KG1 (cell line): ENCODE data around the gene WASF1.
A peak's percentile ranks its signal among the peaks of the same experiment; 100 is the strongest.

Experiments used
- DNase-seq: peaks from one replicate; lab custom pipeline; 2025; lab: John Stamatoyannopoulos, UW

WASF1 gene

GRCh38 chr6:110179406-110180227 is at the start of gene WASF1:
TSS of gene WASF1 (minus strand) at chr6:110179670. CDS start at chr6:110127601, 52,069 bp downstream.
- peak; percentile 96 for DNase-seq

GRCh38 chr6:110226261-110226660 is 46.8 kb upstream of the WASF1 start:
- DNase-seq: no peak

- no peak for DNase-seq
Observed at GRCh38 chr6:110221738-110222137, 42.3 kb upstream of the WASF1 start.

GRCh38 chr6:110217266-110217665 is 37.8 kb upstream of the WASF1 start:
- DNase-seq: no peak

- no peak for DNase-seq
Observed at GRCh38 chr6:110216140-110216539, 36.7 kb upstream of the WASF1 start.

- DNase-seq: no peak
Observed at GRCh38 chr6:110214338-110214737, 34.9 kb upstream of the WASF1 start.

- no peak for DNase-seq
Observed at GRCh38 chr6:110211753-110212152, 32.3 kb upstream of the WASF1 start.

- DNase-seq: no peak
Observed at GRCh38 chr6:110207652-110208051, 28.2 kb upstream of the WASF1 start.

- no peak for DNase-seq
Observed at GRCh38 chr6:110201151-110201884, 21.8 kb upstream of the WASF1 start.

- no peak for DNase-seq
Observed at GRCh38 chr6:110198561-110198960, 19.1 kb upstream of the WASF1 start.

- no peak for DNase-seq
Observed at GRCh38 chr6:110196874-110197273, 17.4 kb upstream of the WASF1 start.

- DNase-seq: no peak
Observed at GRCh38 chr6:110195639-110196038, 16.2 kb upstream of the WASF1 start.

- DNase-seq: no peak
Observed at GRCh38 chr6:110191477-110191876, 12.0 kb upstream of the WASF1 start.

- no peak for DNase-seq
Observed at GRCh38 chr6:110190726-110191125, 11.3 kb upstream of the WASF1 start.

GRCh38 chr6:110188791-110189190 is 9.3 kb upstream of the WASF1 start:
- no peak for DNase-seq

GRCh38 chr6:110185879-110186278 is 6.4 kb upstream of the WASF1 start:
- no peak for DNase-seq

GRCh38 chr6:110183292-110183885 is 3.9 kb upstream of the WASF1 start:
- no peak for DNase-seq

- no peak for DNase-seq
Observed at GRCh38 chr6:110181131-110182030, 1.9 kb upstream of the WASF1 start.

GRCh38 chr6:110180228-110181008 is 948 bp upstream of the WASF1 start, which contains the start of gene CDC40:
TSS of gene CDC40 (plus strand) at chr6:110180427. CDS start at chr6:110180445, 18 bp downstream.
- DNase-seq: no peak

GRCh38 chr6:110178626-110179405 is 654 bp downstream of the WASF1 start:
- DNase-seq: peak; percentile 37
